PC-3 (cell line): ENCODE measurements around the gene CACNA1B. TPM values are rescaled to one million over a fixed set of nuclear protein-coding genes. Genes with fewer than 3 reads are reported as not detected.
"Not testable (repeated sequence)": the region's sequence is repeated elsewhere in the genome, so short reads cannot be mapped to it uniquely, and the experiment has no call there.

Experiments
- ATAC-seq: fragments of 200-7000 bp; cut with Tn5 transposase; 2 replicates; pipeline ENCODE4 v1.9.1; 2020; ENCODE audit warnings: mild to moderate bottlenecking, moderate library complexity
- BruUV-seq: library from RNA; stranded (reverse); fragments of 400-500 nt; replicated peaks from 2 replicates; lab custom pipeline; 2021; lab: Mats Ljungman, UMichigan
- CTCF ChIA-PET: fragments of 300-600 bp; sonication (Branson Sonifier 250); formaldehyde crosslinking; loops from one replicate; lab custom pipeline; 2022; ENCODE audit warnings: antibody characterized with exemption; lab: Charles Lee
- POLR2A ChIA-PET: fragments of 300-600 bp; sonication (Branson Sonifier 250); formaldehyde crosslinking; loops from one replicate; lab custom pipeline; 2022; ENCODE audit warnings: antibody characterized with exemption; ENCODE audit not compliant: unreplicated experiment; lab: Charles Lee
- DNase-seq: peaks from one replicate; pipeline ENCODE4 v3.0.0-alpha.2; 2015
- H2AFZ ChIP-seq: fragments of 300-600 bp; sonication (generic); 2 replicates; pipeline ENCODE4 v1.6.0; 2016; ENCODE audit warnings: antibody characterized with exemption, low read length
- H3F3A ChIP-seq: fragments of 300-600 bp; sonication (generic); one replicate; pipeline ENCODE4 v1.6.0; 2017; ENCODE audit warnings: antibody characterized with exemption, low read length, control low read depth, mild to moderate bottlenecking; ENCODE audit not compliant: unreplicated experiment
- H3K27ac ChIP-seq: fragments of 300-600 bp; sonication (generic); 2 replicates; pipeline ENCODE4 v1.5.1; 2016; ENCODE audit warnings: mild to moderate bottlenecking, low read length
- H3K27me3 ChIP-seq: fragments of 300-600 bp; sonication (generic); 2 replicates; pipeline ENCODE4 v1.6.1; 2016; ENCODE audit warnings: low read length, mixed read lengths
- H3K36me3 ChIP-seq: fragments of 300-600 bp; sonication (generic); 2 replicates; pipeline ENCODE4 v1.6.1; 2016; ENCODE audit warnings: low read depth, mixed run types, low read length, mixed read lengths
- H3K4me1 ChIP-seq: fragments of 300-600 bp; sonication (generic); 2 replicates; pipeline ENCODE4 v1.5.1; 2016; ENCODE audit warnings: low read length; ENCODE audit not compliant: insufficient read depth
- H3K4me2 ChIP-seq: fragments of 300-600 bp; sonication (generic); 2 replicates; pipeline ENCODE4 v1.6.0; 2016; ENCODE audit warnings: low read length
- H3K4me3 ChIP-seq: fragments of 300-600 bp; sonication (generic); 2 replicates; pipeline ENCODE4 v1.5.1; 2016; ENCODE audit warnings: mild to moderate bottlenecking, low read length, mixed read lengths
- H3K79me2 ChIP-seq: fragments of 300-600 bp; sonication (generic); 2 replicates; pipeline ENCODE4 v1.6.1; 2017; ENCODE audit warnings: low read length, mixed read lengths
- H3K9ac ChIP-seq: fragments of 300-600 bp; sonication (generic); 2 replicates; pipeline ENCODE4 v1.6.0; 2016; ENCODE audit warnings: mild to moderate bottlenecking, low read length
- H3K9me2 ChIP-seq: fragments of 300-600 bp; sonication (generic); replicated peaks from 2 replicates; pipeline ENCODE4 v1.6.1; 2016; ENCODE audit warnings: mixed run types, low read length, mixed read lengths
- H3K9me3 ChIP-seq: fragments of 300-600 bp; sonication (generic); 2 replicates; pipeline ENCODE4 v1.6.1; 2016; ENCODE audit warnings: low read length, mixed read lengths
- H4K20me1 ChIP-seq: fragments of 300-600 bp; sonication (generic); 2 replicates; pipeline ENCODE4 v1.6.1; 2016; ENCODE audit warnings: low read length, mixed read lengths
- intact Hi-C: fragments of 100-400 bp; cut with micrococcal nuclease; formaldehyde crosslinking; loops from 2 replicates; pipeline ENCODE4 v1.9.0; 2023
- total RNA-seq: library from RNA; depleted of rRNA; stranded (reverse); fragments of >200 nt; gene quantifications from 2 replicates; pipeline ENCODE4 v1.2.3, GENCODE V29; 2014

The CACNA1B gene
- total RNA-seq, 1 experiment from 2014 or later = not detected

- CTCF ChIA-PET, intact Hi-C loops, H3K79me2 ChIP-seq, H3K4me2 ChIP-seq, H2AFZ ChIP-seq, POLR2A ChIA-PET, H3K27me3 ChIP-seq, ATAC-seq, H3K4me1 ChIP-seq, H3K36me3 ChIP-seq, H3K9ac ChIP-seq, H3K9me2 ChIP-seq, H3K4me3 ChIP-seq, BruUV-seq, DNase-seq, H3K27ac ChIP-seq, H3K9me3 ChIP-seq, H3F3A ChIP-seq, H4K20me1 ChIP-seq: not testable (repeated sequence)
Observed at GRCh38 chr9:138140980-138141379, 263.4 kb downstream of the CACNA1B start.

- H3K4me3 ChIP-seq, H3K27ac ChIP-seq, H4K20me1 ChIP-seq, H3K9ac ChIP-seq, DNase-seq, H3K4me1 ChIP-seq, H3K9me3 ChIP-seq, H3K27me3 ChIP-seq, H3F3A ChIP-seq, intact Hi-C loops, CTCF ChIA-PET, H3K36me3 ChIP-seq, H2AFZ ChIP-seq, H3K79me2 ChIP-seq, H3K9me2 ChIP-seq, BruUV-seq, ATAC-seq, H3K4me2 ChIP-seq: not testable (repeated sequence)
- POLR2A ChIA-PET = interaction anchor here (0.6 kb wide), 1 partner anchor 33 kb away, joined by 4 read pairs; no protein-coding TSS in a partner anchor
Observed at GRCh38 chr9:138142528-138143244, 265.1 kb downstream of the CACNA1B start.

- DNase-seq, BruUV-seq, CTCF ChIA-PET, H3K4me1 ChIP-seq, H3K27me3 ChIP-seq, H3K79me2 ChIP-seq, H3K4me3 ChIP-seq, H4K20me1 ChIP-seq, H3K9me3 ChIP-seq, H3K4me2 ChIP-seq, H3K27ac ChIP-seq, intact Hi-C loops, H3F3A ChIP-seq, ATAC-seq, H2AFZ ChIP-seq, H3K9ac ChIP-seq, H3K36me3 ChIP-seq, H3K9me2 ChIP-seq: not testable (repeated sequence)
- POLR2A ChIA-PET = interaction anchor here (0.6 kb wide), 1 partner anchor 34 kb away, joined by 4 read pairs; no protein-coding TSS in a partner anchor
Observed at GRCh38 chr9:138143491-138143890, 265.9 kb downstream of the CACNA1B start.

GRCh38 chr9:138147556-138147955, 270.0 kb downstream of the CACNA1B start:
- H3K79me2 ChIP-seq, intact Hi-C loops, ATAC-seq, H3K9me3 ChIP-seq, CTCF ChIA-PET, H3K9ac ChIP-seq, H3K4me1 ChIP-seq, H3K4me2 ChIP-seq, POLR2A ChIA-PET, H3K27me3 ChIP-seq, H3F3A ChIP-seq, DNase-seq, H3K4me3 ChIP-seq, H3K36me3 ChIP-seq, BruUV-seq, H3K9me2 ChIP-seq, H4K20me1 ChIP-seq, H2AFZ ChIP-seq, H3K27ac ChIP-seq: not testable (repeated sequence)
